Stimulated activated CD8-positive, alpha-beta memory T cell treated with anti-CD3 and anti-CD28 coated beads, Interleukin-7, amount 100 ng/mL, for 48 hours (primary cell): ENCODE measurements around the gene KAZN.

Experiments used
- DNase-seq, 2 donors: peaks; one replicate each; pipeline ENCODE4 v3.0.0-alpha.2; 2020; ENCODE audit warnings: low read depth in 1 of 2; ENCODE audit errors: extremely low read depth in 1 of 2

KAZN gene

DNA sequence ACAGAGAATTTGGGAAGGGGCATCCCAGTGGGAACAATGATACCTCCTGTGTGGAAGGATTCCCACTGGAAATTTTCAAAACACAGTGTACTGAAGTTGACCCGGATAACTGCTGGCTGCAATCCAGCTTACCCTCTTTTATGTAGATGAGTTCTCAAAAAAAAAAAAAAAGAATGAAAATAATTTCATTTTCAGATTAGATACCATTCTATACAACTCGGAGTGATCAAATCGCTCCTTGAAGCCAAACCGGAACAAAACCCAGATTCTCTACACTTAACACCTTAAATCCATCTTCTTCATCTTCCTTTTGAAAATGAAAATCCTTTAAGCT is 69.1 kb downstream of the KAZN start:
- no peak for DNase-seq

DNA sequence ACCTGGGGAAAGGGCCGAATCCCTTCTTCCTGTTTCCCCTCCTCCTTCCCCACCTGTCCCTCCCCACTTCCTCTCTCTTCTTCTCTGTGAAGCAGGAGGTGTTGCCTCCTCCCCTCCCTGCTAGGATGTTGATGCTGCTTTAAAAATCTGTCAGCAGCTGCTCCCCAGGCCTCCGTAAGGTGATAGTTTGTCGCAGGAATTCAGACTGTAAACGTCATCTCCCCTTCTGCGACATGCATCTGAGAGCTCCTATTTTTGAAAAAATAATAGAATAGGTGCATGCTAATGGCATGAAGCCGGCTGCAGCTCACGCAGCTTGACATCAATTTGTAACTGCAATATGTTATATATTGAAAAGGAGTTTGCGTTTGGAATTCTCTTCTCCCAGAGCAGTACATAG is 70.1 kb downstream of the KAZN start:
- DNase-seq: no peak

- DNase-seq: no peak
Measured at GRCh38 chr1:14672005-14672404, 73.5 kb downstream of the KAZN start.

DNA sequence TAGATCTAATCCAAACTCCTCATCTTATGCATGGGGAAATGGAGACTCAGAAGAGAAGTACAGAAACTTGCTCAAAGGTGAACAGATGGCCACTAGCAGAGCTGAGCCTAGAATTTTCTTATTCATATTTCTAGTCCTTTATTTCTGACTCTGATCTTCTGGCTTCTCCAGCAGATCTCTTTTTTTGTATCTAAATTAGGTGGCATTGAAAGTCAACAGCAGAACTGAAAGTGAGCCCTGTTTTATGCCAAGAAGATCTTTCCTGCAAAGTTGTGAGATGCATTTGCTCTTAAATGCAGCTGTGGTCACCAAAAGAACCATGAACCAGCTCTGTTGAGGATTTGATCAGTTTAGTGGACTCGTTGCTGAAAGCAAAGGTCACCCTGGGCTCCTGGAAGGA is 75.5 kb downstream of the KAZN start:
- DNase-seq: no peak

DNA sequence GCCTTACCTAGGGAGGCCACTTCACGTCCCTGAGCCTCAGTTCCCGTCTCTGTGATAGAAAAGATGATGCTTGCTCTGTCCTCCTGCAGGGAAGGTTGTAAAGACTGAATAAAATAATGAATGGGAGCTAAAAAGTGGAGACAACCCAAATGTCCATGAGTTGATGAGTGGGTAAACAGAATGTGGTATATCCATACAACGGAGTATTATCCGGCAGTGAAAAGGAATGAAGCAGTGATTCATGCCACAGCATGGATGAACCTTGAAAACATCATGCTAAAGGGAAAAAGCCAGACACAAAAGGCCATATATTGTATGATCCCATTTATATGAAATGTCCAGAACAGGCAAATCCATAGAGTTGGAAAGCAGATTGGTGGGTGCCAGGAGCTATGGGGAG is 77.9 kb downstream of the KAZN start:
- DNase-seq: no peak

DNA sequence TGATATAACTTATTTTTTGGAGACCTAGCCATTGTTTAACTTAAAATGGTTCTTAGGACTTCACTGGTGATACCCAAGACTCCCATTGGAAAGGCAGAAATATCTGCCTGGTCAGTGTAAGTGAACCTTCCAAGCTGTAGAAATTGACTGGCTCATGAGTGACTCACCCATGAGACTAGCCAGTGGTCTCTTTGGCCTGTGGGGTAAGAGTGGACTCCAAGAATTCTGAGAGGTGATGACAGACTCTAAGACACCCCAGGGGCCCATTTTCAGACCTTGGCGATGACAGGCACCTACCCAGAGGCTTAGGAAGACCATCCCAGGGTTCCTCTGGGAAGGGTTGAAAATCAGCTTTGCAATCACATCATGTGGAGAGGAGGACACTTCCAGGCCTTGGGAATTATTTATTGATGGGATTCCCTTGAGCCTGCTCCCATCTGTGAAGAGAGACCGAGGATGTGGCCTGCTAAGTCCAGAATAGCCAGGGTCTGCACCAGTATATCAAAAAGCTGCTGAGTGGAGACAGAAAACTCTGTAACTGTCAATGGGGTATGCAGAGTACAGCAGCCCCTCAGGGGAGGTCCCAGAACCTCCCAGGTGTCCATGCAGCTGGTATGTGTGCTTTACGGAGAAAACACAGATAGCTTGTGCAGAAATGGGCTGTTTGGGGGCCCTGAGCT is 78.9 kb downstream of the KAZN start:
- no peak for DNase-seq

GRCh38 chr1:14678011-14678638 is 79.6 kb downstream of the KAZN start:
- DNase-seq: no peak

DNA sequence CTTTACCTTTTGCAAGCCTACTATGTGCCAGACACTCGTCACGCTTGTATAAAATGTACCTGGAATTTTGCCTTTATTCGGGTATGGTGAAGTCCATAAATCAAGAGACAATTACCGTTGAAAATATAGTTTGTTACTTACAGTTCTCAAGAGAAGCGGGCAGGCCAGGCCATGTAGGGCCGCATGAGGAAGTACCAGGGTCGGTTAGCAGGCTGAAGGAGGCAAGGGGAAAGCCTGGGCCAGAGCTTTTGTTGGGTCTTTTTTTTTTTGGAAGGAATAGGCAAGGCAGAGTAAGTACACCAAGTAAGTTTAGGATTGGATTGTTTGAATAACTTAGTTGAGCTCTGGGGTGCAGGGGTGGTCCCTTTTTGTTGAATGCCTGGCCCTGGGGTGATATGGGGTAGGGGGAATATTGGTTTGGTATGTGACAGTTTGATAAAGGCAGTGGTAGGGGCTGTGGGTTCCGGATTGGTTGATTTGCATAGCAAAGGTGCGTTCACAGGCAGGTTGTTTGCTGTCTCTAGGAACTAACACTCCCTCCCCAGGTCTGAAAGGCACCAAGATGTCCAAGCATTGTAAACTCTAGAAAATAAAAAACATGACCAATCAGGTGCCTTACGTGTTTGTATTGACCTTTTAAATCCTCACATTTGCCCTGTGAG is 80.7 kb downstream of the KAZN start:
- DNase-seq: no peak

GRCh38 chr1:14681182-14681581 is 82.7 kb downstream of the KAZN start:
- no peak for DNase-seq

GRCh38 chr1:14682941-14683621 is 84.6 kb downstream of the KAZN start:
- DNase-seq: no peak

- DNase-seq: no peak
Measured at GRCh38 chr1:14685078-14685477, 86.6 kb downstream of the KAZN start.

GRCh38 chr1:14686701-14687100 is 88.2 kb downstream of the KAZN start:
- DNase-seq: no peak

GRCh38 chr1:14687147-14687546 is 88.7 kb downstream of the KAZN start:
- DNase-seq: no peak

GRCh38 chr1:14689996-14690615 is 91.6 kb downstream of the KAZN start:
- no peak for DNase-seq

GRCh38 chr1:14693949-14694348 is 95.5 kb downstream of the KAZN start:
- no peak for DNase-seq

GRCh38 chr1:14694589-14694988 is 96.1 kb downstream of the KAZN start:
- no peak for DNase-seq

- DNase-seq: no peak
Measured at GRCh38 chr1:14696761-14697160, 98.3 kb downstream of the KAZN start.

DNA sequence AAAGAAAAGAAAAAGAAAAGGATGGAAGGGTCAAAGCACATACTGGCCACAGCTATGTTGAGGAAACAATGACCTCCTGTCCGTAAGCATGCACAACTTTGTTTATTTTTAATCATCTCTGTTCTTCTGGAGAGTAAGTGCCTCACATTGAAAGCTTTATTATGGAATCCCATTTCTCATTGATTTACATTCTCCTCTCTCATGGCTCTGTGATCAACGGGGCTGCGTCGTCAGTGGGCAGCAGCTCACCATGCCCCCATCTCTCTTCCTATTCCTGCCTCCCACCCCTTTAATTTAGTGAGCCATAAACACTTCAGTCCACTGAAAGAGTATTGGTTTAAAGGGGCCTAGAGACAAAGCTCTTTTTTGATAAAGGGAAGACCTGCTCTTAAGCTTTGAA is 98.9 kb downstream of the KAZN start:
- DNase-seq: no peak

DNA sequence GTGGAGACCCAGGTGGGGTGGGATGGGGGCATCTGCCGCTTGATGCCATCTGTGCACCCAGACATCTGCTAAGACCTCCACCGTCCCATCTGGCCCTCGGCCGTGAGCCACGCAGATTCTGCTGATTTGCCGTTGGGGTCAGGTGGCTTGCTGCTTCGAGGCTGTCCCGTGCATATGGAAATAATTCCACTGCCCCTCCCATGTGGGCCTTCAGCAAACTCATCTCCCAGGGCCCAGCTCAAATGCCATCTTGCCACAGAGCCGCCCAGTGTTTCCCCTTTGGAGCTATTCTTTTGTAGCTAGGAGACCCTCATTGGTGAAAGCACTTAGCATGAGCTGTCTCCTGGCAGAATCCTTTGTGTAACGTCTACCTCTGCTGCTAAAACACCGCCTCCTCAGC is 99.8 kb downstream of the KAZN start:
- no peak for DNase-seq

DNA sequence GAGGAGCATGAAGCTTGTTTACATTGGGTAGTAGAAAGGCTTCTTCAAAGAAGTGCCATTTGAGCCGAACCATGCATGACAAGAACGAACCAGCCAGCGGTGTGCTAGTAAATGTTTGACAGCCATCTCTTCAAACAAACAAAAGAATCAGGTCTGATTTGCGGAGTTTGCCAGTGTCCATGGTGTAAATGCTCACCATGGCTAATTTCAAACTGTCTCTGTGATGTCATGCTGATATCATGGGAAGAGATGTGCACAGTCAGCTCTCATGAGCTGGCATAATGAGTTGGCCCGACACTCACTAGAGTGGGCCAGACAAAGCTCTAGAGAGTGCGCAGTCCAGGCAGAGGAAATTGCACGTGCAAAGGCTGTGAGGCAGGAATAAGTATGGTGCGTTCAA is 101.1 kb downstream of the KAZN start:
- DNase-seq: no peak

DNA sequence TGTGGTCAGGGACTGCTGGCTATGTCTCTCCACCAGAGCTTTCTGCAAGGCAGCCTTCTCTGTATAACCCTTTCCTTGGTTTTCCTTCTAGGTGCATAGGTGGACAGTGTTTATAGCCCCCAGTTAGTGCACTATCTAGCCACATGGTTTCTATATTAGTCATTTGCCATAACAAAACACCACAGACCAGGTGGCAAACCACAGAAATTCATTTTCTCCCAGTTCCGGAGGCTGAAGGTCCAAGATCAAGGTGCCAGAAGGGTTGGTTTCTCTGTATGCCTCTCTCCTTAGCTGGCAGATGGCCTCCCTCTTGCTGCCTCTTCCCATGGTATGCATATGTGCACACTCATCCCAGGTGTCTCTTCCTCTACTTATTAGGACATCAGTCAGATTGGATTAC is 106.4 kb downstream of the KAZN start:
- no peak for DNase-seq

GRCh38 chr1:14705824-14706223 is 107.3 kb downstream of the KAZN start:
- DNase-seq: no peak
